ENCODE results near the gene TGM4. TPM values are rescaled to one million over a fixed set of nuclear protein-coding genes. Genes with fewer than 3 reads are reported as not detected.
"Not testable (repeated sequence)": the region's sequence is repeated elsewhere in the genome, so short reads cannot be mapped to it uniquely, and the experiment has no call there.

TGM4 gene
- total RNA-seq, 4 donors from 2014 or later: not detected

GRCh38 chr3:44931791-44932190 lies 57.4 kb downstream of the TGM4 start:
- DNase-seq (ENCODE audit: low spot score): no peak
- no peak for ATAC-seq (ENCODE audit: low FRiP score)
- TF ChIP-seq CTCF (IDR thresholded peaks at IDR 0.05): no peak

- TF ChIP-seq CTCF (IDR thresholded peaks at IDR 0.05): no peak
- ATAC-seq (ENCODE audit: low FRiP score) (no peak), DNase-seq (ENCODE audit: low spot score) (no peak)
Measured at GRCh38 chr3:44932271-44932670, 57.9 kb downstream of the TGM4 start.

GRCh38 chr3:44932986-44933944 lies 58.9 kb downstream of the TGM4 start:
- DNase-seq (ENCODE audit: low spot score): no peak
- no peak for TF ChIP-seq CTCF (IDR thresholded peaks at IDR 0.05)
- ATAC-seq (ENCODE audit: low FRiP score): no peak

GRCh38 chr3:44939581-44940036 lies 65.2 kb downstream of the TGM4 start:
- DNase-seq (ENCODE audit: low spot score) (no peak), ATAC-seq (ENCODE audit: low FRiP score) (no peak)
- TF ChIP-seq CTCF (IDR thresholded peaks at IDR 0.05): no peak

GRCh38 chr3:44942202-44942921 lies 68.0 kb downstream of the TGM4 start:
- DNase-seq (ENCODE audit: low spot score) (no peak), ATAC-seq (ENCODE audit: low FRiP score) (no peak)
- TF ChIP-seq CTCF (IDR thresholded peaks at IDR 0.05): no peak

- ATAC-seq (ENCODE audit: low FRiP score) (no peak), DNase-seq (ENCODE audit: low spot score) (no peak)
- TF ChIP-seq CTCF (IDR thresholded peaks at IDR 0.05): no peak
Measured at GRCh38 chr3:44948239-44948638, 73.8 kb downstream of the TGM4 start.

GRCh38 chr3:44949770-44950169 lies 75.4 kb downstream of the TGM4 start:
- not testable (repeated sequence) for ATAC-seq (ENCODE audit: low FRiP score); DNase-seq (ENCODE audit: low spot score)
